Testis (tissue), 3 donors: ENCODE measurements around the gene HFE. TPM values are rescaled to one million over a fixed set of nuclear protein-coding genes. Genes with fewer than 3 reads are reported as not detected.
"Not testable (repeated sequence)": the region's sequence is repeated elsewhere in the genome, so short reads cannot be mapped to it uniquely, and the experiment has no call there.

ENCODE experiments used
- DNase-seq: peaks from one replicate; pipeline ENCODE4 v3.0.0-alpha.2; 2019
- H3K27ac ChIP-seq, 2 donors: fragments of 200-600 bp; sonication (generic); one replicate each; pipeline ENCODE4 v1.5.1; 2019
- H3K27me3 ChIP-seq: fragments of 200-600 bp; sonication (generic); one replicate; pipeline ENCODE4 v1.5.1; 2019
- H3K36me3 ChIP-seq: fragments of 200-600 bp; sonication (generic); one replicate; pipeline ENCODE4 v1.5.1; 2017; ENCODE audit warnings: low read depth; ENCODE audit errors: missing control alignments
- H3K4me1 ChIP-seq: fragments of 200-600 bp; sonication (generic); one replicate; pipeline ENCODE4 v1.5.1; 2019
- H3K4me3 ChIP-seq, 2 donors: fragments of 200-600 bp; sonication (generic); one replicate each; pipeline ENCODE4 v1.5.1; 2017 to 2019
- H3K9me3 ChIP-seq: fragments of 200-600 bp; sonication (generic); one replicate; pipeline ENCODE4 v1.5.1; 2017
- CTCF ChIP-seq, 3 experiments: fragments of 450-650 bp in 2 of 3; fragments of 200-600 bp in 1 of 3; sonication (generic) in 1 of 3; IDR thresholded peaks; one replicate each; pipeline ENCODE4 v1.5.1; 2016 to 2019; ENCODE audit warnings: antibody characterized with exemption in 3 of 3, mild to moderate bottlenecking in 2 of 3, moderate library complexity in 1 of 3
- POLR2A ChIP-seq: fragments of 450-650 bp; IDR thresholded peaks from one replicate; pipeline ENCODE4 v1.6.1; 2017; ENCODE audit warnings: antibody characterized with exemption, mild to moderate bottlenecking, moderate library complexity
- WGBS, 2 donors: methylation state at CpG; one replicate each; pipeline ENCODE4 v1.1.5; 2018; 5-methylcytosine and 5-hydroxymethylcytosine counted together
- intact Hi-C: fragments of 100-400 bp; cut with DNase I; formaldehyde crosslinking; loops from one replicate; pipeline ENCODE4 v1.15.1; 2023; ENCODE audit warnings: low total_unique reads
- polyA plus RNA-seq: library from polyadenylated mRNA; stranded (reverse); fragments of 350-450 nt; fragmentation: Illumina TruSeq; extraction: RNeasy Lipid Tissue Mini Kit (QIAGEN cat#74804); gene quantifications from one replicate; pipeline ENCODE4 v1.2.3, GENCODE V29; 2014; ENCODE audit warnings: low read depth, low replicate concordance; ENCODE audit not compliant: insufficient read depth
- total RNA-seq, 2 donors: library from RNA; depleted of rRNA; stranded (reverse); fragments of >200 nt; gene quantifications; one replicate each; pipeline ENCODE4 v1.2.3, GENCODE V29; 2016

Gene HFE
- total and polyA plus RNA-seq, 3 donors from 2014 or later: 4.1 to 5.1 (median 4.8) TPM

DNA sequence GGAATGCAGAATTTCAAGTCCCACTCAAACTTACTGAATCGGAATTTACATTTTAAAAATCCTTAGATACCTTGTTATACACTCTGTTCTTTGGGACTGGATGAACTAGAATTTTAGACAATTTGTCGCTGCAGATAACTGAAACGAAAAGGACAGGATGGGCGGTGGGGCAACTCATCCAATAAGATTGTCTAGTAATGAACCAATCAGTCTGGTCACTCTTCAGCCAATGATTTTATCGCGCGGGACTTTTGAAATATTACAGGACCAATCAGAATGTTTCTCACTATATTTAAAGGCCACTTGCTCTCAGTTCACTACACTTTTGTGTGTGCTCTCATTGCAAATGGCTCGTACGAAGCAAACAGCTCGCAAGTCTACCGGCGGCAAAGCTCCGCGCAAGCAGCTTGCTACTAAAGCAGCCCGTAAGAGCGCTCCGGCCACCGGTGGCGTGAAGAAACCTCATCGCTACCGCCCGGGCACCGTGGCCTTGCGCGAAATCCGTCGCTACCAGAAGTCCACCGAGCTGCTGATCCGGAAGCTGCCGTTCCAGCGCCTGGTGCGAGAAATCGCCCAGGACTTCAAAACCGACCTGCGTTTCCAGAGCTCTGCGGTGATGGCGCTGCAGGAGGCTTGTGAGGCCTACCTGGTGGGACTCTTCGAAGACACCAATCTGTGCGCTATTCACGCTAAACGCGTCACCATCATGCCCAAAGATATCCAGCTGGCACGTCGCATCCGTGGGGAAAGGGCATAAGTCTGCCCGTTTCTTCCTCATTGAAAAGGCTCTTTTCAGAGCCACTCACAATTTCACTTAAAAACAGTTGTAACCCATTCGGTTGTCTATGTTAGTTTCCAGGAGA lies 41.9 kb upstream of the HFE start:
- TF ChIP-seq CTCF (IDR thresholded peaks at IDR 0.05) (no peak), POLR2A (no peak)
- WGBS, 2 donors: 1 to 2% methylated on average over 44 to 47 of the region's 47 CpGs
- DNase-seq: peak; percentile 94
- Histone ChIP-seq H3K36me3 (no peaks in the 10 kb centered on the region), H3K27ac (peak overlapping the region; percentile 81 to 91), H3K27me3 (no peaks in the 10 kb centered on the region), H3K4me1 (no peaks in the 10 kb centered on the region), H3K9me3 (no peaks in the 10 kb centered on the region), H3K4me3 (peak overlapping the region; percentile 39 to 60)
- intact Hi-C loops: no loop called here

- Histone ChIP-seq H3K27me3 (no peaks in the 10 kb centered on the region), H3K9me3 (no peaks in the 10 kb centered on the region), H3K4me3 (peak overlapping the region in 1 of 2 donors; percentile 60), H3K36me3 (no peaks in the 10 kb centered on the region), H3K4me1 (no peaks in the 10 kb centered on the region), H3K27ac (no peak overlapping the region)
- intact Hi-C loops: no loop called here
- TF ChIP-seq CTCF (IDR thresholded peaks at IDR 0.05) (no peak), POLR2A (no peak)
- DNase-seq: no peak
- WGBS, 2 donors: 29 to 32% methylated on average over 5 of the region's 5 CpGs
These were observed 41.3 kb upstream of the HFE start for GRCh38 chr6:26045928-26046368.

DNA sequence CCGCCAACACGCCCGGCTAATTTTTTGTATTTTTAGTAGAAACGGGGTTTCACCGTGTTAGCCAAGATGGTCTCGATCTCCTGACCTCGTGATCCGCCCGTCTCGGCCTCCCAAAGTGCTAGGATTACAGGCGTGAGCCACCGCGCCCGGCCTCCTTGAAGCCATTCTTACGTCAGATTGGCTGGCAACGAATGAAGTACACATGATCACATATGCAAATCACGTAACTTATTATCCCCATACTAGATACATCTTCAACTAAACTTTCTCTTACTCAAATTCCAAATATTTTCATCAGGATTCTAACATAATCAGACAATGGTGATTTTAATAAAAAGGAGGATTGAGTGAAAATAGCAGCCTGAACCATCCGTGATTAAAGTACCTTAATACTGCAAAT lies 39.9 kb upstream of the HFE start:
- DNase-seq, H3K27me3 ChIP-seq, H3K36me3 ChIP-seq, H3K9me3 ChIP-seq, intact Hi-C loops, H3K4me3 ChIP-seq, H3K4me1 ChIP-seq, H3K27ac ChIP-seq: not testable (repeated sequence)
- 66 to 76% methylated on average over 8 to 15 of the region's 18 CpGs for WGBS, 2 donors

GRCh38 chr6:26048590-26048989 lies 38.6 kb upstream of the HFE start:
- Histone ChIP-seq H3K27ac (no peak overlapping the region), H3K27me3 (no peaks in the 10 kb centered on the region), H3K4me3 (no peak overlapping the region), H3K9me3 (no peaks in the 10 kb centered on the region), H3K4me1 (no peaks in the 10 kb centered on the region), H3K36me3 (no peaks in the 10 kb centered on the region)
- TF ChIP-seq CTCF (IDR thresholded peaks at IDR 0.05) (no peak), POLR2A (no peak)
- DNase-seq: no peak
- 81 to 92% methylated on average over 2 of the region's 2 CpGs for WGBS, 2 donors
- intact Hi-C loops: no loop called here

DNA sequence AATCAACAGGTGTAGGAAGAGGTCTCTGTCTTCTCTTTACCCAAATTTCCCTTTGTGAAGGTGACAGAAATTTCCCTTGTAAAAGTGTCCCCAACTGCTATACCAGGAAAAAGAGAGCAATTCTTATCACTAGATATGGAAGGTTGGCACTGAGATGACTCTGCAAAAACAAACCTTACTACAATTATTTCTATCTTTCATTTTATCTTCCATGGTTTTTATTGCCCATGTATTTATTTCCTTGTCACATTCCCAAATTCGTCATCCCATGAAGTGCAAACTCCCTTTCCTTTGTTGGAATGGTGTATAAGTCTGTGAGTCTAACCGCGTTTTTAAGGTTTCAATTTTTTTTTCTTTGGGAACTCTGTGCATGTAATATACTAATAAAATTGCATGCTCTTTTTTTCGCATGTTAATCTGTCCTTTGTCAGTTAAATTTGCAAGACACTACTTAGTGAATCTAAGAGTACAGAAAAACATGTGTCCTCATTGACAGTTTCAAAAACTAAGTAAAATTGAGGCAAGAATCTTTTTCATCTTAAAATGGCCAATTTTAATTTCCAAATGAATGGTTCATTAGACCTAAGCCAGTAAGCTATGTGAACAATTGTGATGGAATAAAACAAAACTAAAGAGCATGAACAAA lies 35.4 kb upstream of the HFE start:
- no peaks in the 10 kb centered on the region for H3K4me1 ChIP-seq
- WGBS, 2 donors: 90 to 92% methylated on average over 4 of the region's 4 CpGs
- H3K27me3 ChIP-seq: no peaks in the 10 kb centered on the region
- DNase-seq: no peak
- no peak overlapping the region for H3K4me3 ChIP-seq
- no peaks in the 10 kb centered on the region for H3K9me3 ChIP-seq
- H3K27ac ChIP-seq: no peak overlapping the region
- no peaks in the 10 kb centered on the region for H3K36me3 ChIP-seq
- intact Hi-C loops: no loop called here
- TF ChIP-seq POLR2A (no peak), CTCF (IDR thresholded peaks at IDR 0.05) (no peak)

- H3K9me3 ChIP-seq, DNase-seq, H3K4me3 ChIP-seq, H3K4me1 ChIP-seq, H3K27me3 ChIP-seq, H3K36me3 ChIP-seq, H3K27ac ChIP-seq, intact Hi-C loops: not testable (repeated sequence)
- 90 to 96% methylated on average over 18 of the region's 18 CpGs for WGBS, 2 donors
These were observed 34.4 kb upstream of the HFE start for GRCh38 chr6:26052762-26053250.
